ENCODE data around the gene ESRRB.
A peak's percentile ranks its signal among the peaks of the same experiment; 100 is the strongest.
"Not testable (repeated sequence)": the region's sequence is repeated elsewhere in the genome, so short reads cannot be mapped to it uniquely, and the experiment has no call there.

ESRRB gene

GRCh38 chr14:76498976-76499375, 123.0 kb downstream of the ESRRB start:
- no peak for DNase-seq

GRCh38 chr14:76499399-76499798, 123.5 kb downstream of the ESRRB start:
- no peak for DNase-seq

- DNase-seq: no peak
Observed at GRCh38 chr14:76500011-76500410, 124.1 kb downstream of the ESRRB start.

GRCh38 chr14:76500480-76500879, 124.5 kb downstream of the ESRRB start:
- DNase-seq: no peak

GRCh38 chr14:76501156-76501720, 125.3 kb downstream of the ESRRB start:
- no peak for DNase-seq

GRCh38 chr14:76502219-76502618, 126.3 kb downstream of the ESRRB start:
- no peak for DNase-seq

GRCh38 chr14:76502638-76503037, 126.7 kb downstream of the ESRRB start:
- no peak for DNase-seq

GRCh38 chr14:76509311-76509710, 133.4 kb downstream of the ESRRB start:
- no peak for DNase-seq

GRCh38 chr14:76510181-76510580, 134.2 kb downstream of the ESRRB start:
- no peak for DNase-seq

GRCh38 chr14:76514213-76514998, 138.5 kb downstream of the ESRRB start:
- DNase-seq: no peak

- no peak for DNase-seq
Observed at GRCh38 chr14:76516884-76517283, 140.9 kb downstream of the ESRRB start.

GRCh38 chr14:76518366-76518765, 142.4 kb downstream of the ESRRB start:
- DNase-seq: no peak

GRCh38 chr14:76525106-76525821, 149.3 kb downstream of the ESRRB start:
- DNase-seq: no peak

- DNase-seq: no peak
Observed at GRCh38 chr14:76531085-76531484, 155.1 kb downstream of the ESRRB start.

GRCh38 chr14:76531821-76532318, 155.9 kb downstream of the ESRRB start:
- DNase-seq: no peak

GRCh38 chr14:76536636-76537035, 160.7 kb downstream of the ESRRB start:
- not testable (repeated sequence) for DNase-seq

- DNase-seq: no peak
Observed at GRCh38 chr14:76537906-76538647, 162.1 kb downstream of the ESRRB start.

GRCh38 chr14:76538648-76539008, 162.7 kb downstream of the ESRRB start:
- DNase-seq: no peak

GRCh38 chr14:76539130-76539529, 163.2 kb downstream of the ESRRB start:
- no peak for DNase-seq

- DNase-seq: no peak
Observed at GRCh38 chr14:76541594-76542219, 165.8 kb downstream of the ESRRB start.

- DNase-seq: peak; percentile 5
Observed at GRCh38 chr14:76546426-76547221, 170.7 kb downstream of the ESRRB start.

- DNase-seq: no peak
Observed at GRCh38 chr14:76547831-76548230, 171.9 kb downstream of the ESRRB start.

Measured in kidney glomerular epithelial cell (primary cell).